ENCODE results near the gene RPS3A. TPM values are rescaled to one million over a fixed set of nuclear protein-coding genes. Genes with fewer than 3 reads are reported as not detected.

The RPS3A gene
- total and polyA plus RNA-seq, 2 donors (not counting 3 experiments of a cell fraction or from before 2014, with no cell fraction given) = 1,367 to 1,494 TPM

DNA sequence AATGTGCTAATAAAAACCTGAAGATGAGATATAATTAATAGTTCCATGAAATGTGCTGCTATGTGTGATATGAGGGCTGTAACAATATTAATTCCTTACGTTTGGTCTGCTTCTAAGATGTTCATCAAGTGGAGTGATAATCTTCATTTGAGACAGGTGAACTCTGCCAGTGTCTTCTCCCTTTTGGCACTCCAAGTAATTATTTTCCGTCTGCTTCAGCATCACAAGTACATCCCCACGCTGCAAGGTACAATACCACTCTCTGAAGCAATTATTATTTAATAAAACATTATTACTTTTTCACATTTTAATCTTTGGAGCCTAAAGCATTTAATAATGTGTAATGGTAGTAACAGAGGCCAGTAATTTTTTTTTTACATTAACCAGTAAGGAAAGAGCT, 44.4 kb downstream of the RPS3A start:
- Histone ChIP-seq H3K4me3 (replicated peaks in 1 of 3; ENCODE audit: insufficient read depth in 1 of 3, low read depth in 1 of 3, low read length in 3 of 3) (no peak overlapping the region), H3K9me3 (replicated peaks; ENCODE audit: control insufficient read depth, insufficient read depth, low read length) (no peaks in the 10 kb centered on the region), H3K27ac (ENCODE audit: insufficient read depth, low read depth, low read length) (no peak overlapping the region), H3K9ac (replicated peaks; ENCODE audit: extremely low read depth, insufficient read depth, low read length) (no peak overlapping the region), H4K20me1 (replicated peaks; ENCODE audit: control insufficient read depth, extremely low read depth, insufficient read depth, low read length) (no peaks in the 10 kb centered on the region), H3K79me2 (ENCODE audit: control insufficient read depth, insufficient read depth, low read length) (no peaks in the 10 kb centered on the region), H3K4me1 (ENCODE audit: control insufficient read depth, extremely low read depth, insufficient read depth, low read length) (no peaks in the 10 kb centered on the region), H3K27me3 (ENCODE audit: control insufficient read depth in 2 of 2, insufficient read depth in 2 of 2, low read length in 2 of 2) (no peaks in the 10 kb centered on the region), H3K36me3 (ENCODE audit: control insufficient read depth in 2 of 2, extremely low read depth in 1 of 2, insufficient read depth in 2 of 2, low read length in 2 of 2) (peaks cover 10 to 30% of the 10 kb centered on the region in 2 experiments), H3K9me1 (replicated peaks; ENCODE audit: control insufficient read depth, extremely low read depth, insufficient read depth, low read length) (no peaks in the 10 kb centered on the region), H3K4me2 (ENCODE audit: insufficient read depth, low read length) (no peak overlapping the region), H2AFZ (ENCODE audit: low read depth, low read length) (no peak overlapping the region)
- BruUV-seq (replicated peaks) = no TSS peak
- ChIA-PET CTCF (no interaction called here), POLR2A (no interaction called here)
- intact Hi-C loops (cut with micrococcal nuclease) (no loop called here), dilution Hi-C loops (cut with MboI; ENCODE audit: extremely low pct_ligation_motif_present, low sequenced_read_pairs) (no loop called here)
- DNase-seq (ENCODE audit: low read depth, low spot score) (no peak), FAIRE-seq (no peak)
- TF ChIP-seq JUN (IDR thresholded peaks at IDR 0.05; ENCODE audit: borderline replicate concordance, insufficient read depth, insufficient read length, low read depth) = no peak
- TF ChIP-seq MAX (IDR thresholded peaks at IDR 0.05; ENCODE audit: insufficient read depth, insufficient read length) = no peak
- no peak for TF ChIP-seq MYC (IDR thresholded peaks at IDR 0.05; ENCODE audit: low read depth, low read length)
- TF ChIP-seq EZH2 (IDR thresholded peaks at IDR 0.05; ENCODE audit: borderline replicate concordance, low read depth, low read length, severe bottlenecking) = no peak
- TF ChIP-seq, protein P1, sequence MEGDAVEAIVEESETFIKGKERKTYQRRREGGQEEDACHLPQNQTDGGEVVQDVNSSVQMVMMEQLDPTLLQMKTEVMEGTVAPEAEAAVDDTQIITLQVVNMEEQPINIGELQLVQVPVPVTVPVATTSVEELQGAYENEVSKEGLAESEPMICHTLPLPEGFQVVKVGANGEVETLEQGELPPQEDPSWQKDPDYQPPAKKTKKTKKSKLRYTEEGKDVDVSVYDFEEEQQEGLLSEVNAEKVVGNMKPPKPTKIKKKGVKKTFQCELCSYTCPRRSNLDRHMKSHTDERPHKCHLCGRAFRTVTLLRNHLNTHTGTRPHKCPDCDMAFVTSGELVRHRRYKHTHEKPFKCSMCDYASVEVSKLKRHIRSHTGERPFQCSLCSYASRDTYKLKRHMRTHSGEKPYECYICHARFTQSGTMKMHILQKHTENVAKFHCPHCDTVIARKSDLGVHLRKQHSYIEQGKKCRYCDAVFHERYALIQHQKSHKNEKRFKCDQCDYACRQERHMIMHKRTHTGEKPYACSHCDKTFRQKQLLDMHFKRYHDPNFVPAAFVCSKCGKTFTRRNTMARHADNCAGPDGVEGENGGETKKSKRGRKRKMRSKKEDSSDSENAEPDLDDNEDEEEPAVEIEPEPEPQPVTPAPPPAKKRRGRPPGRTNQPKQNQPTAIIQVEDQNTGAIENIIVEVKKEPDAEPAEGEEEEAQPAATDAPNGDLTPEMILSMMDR (IDR thresholded peaks at IDR 0.05; ENCODE audit: extremely low read depth in 1 of 2, insufficient read depth in 1 of 2, low read depth in 1 of 2, low read length in 2 of 2) = no peak
- no peak for TF ChIP-seq GATA2 (IDR thresholded peaks at IDR 0.05; ENCODE audit: insufficient read depth, insufficient read length, low read depth, low read length)
- no peak for TF ChIP-seq POLR2A (IDR thresholded peaks at IDR 0.05; ENCODE audit: low read depth, low read length)
- TF ChIP-seq POLR2AphosphoS5 (IDR thresholded peaks at IDR 0.05; ENCODE audit: insufficient read depth, low read depth, low read length) = no peak
- TF ChIP-seq FOS (IDR thresholded peaks at IDR 0.05; ENCODE audit: borderline replicate concordance, insufficient read depth, low read length) = no peak

All from endothelial cell of umbilical vein (primary cell).